Jurkat, Clone E6-1 (cell line): ENCODE results near the gene METRN.

Experiments used
- DNase-seq: peaks from one replicate; pipeline ENCODE4 v3.0.0-alpha.2; 2011; ENCODE audit warnings: low read depth, low spot score
- H3K4me3 ChIP-seq: 2 replicates; pipeline ENCODE4 v1.5.1; 2011; ENCODE audit warnings: mild to moderate bottlenecking, low read length, control low read depth, moderate library complexity

The METRN gene

GRCh38 chr16:765488-765865 lies 50.6 kb downstream of the METRN start:
- no peak for DNase-seq

GRCh38 chr16:766008-766819 lies 51.3 kb downstream of the METRN start:
- no peak for DNase-seq

More at GRCh38 chr16:765488-765865, 50.6 kb downstream of the METRN start:
- H3K4me3 ChIP-seq = no peak overlapping the region

GRCh38 chr16:766820-767640 lies 52.1 kb downstream of the METRN start:
- no peak for DNase-seq
- no peak overlapping the region for H3K4me3 ChIP-seq

More at GRCh38 chr16:766008-766819, 51.3 kb downstream of the METRN start:
- no peak overlapping the region for H3K4me3 ChIP-seq

GRCh38 chr16:767743-768235 lies 52.9 kb downstream of the METRN start:
- DNase-seq = no peak
- H3K4me3 ChIP-seq = no peak overlapping the region

- no peak overlapping the region for H3K4me3 ChIP-seq
- DNase-seq = no peak
Observed at GRCh38 chr16:768428-768827, 53.5 kb downstream of the METRN start.
